HG03439 (cell line): ENCODE measurements around the gene HAP1.
"Not testable (repeated sequence)": the region's sequence is repeated elsewhere in the genome, so short reads cannot be mapped to it uniquely, and the experiment has no call there.

Experiments used
- ATAC-seq: cut with Tn5 transposase; IDR thresholded peaks from one replicate; pipeline ENCODE4 v1.9.1; 2021; ENCODE audit warnings: mild to moderate bottlenecking, moderate library complexity; ENCODE audit not compliant: unreplicated experiment

HAP1 gene

DNA sequence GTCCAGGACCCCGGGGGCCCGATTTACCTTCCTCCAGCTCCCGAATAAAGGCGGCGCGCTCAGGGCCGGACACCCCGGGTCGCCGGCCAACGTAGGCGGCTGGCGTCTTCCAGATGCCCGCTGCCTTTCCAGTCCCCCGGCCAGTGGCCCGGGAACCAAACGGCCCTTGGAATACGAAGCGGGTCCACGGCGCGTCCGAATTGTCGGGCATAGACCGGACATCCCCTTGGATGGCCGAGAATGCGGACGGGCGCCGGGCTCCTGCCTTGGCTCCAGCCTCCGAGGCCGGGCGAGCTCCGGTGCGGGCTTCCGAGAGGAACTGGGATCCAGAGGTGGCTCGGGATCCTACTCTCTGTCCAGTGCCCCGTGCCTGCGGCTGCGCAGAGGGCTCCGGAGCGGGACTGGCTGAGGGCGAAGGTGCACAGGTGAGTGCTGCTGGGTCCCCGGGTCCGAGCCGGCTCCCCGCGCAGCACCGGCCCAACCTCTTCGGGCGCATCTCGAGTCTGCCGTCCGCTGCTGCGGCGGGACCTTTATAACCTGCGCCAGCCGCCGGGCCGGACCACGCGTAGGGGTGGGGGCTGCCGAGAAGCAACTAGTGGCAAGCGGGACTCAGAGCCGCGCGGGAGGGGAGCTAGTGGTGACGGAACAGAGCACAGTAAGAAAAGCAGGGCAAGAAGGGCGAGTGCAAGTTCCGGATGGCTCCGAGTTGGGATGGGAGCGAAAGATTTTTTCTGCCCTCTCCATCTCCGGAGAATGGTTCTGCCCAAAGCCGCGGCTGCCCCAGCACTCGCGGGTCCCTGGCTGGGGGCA, at the start of gene HAP1:
Gene HAP1 (minus strand): TSS at position 505 of the 810 bp plus-strand sequence. CDS start 9 bp downstream, at position 496.
- no peak for ATAC-seq

- no peak for ATAC-seq
Measured at GRCh38 chr17:41782142-41782541, 47.7 kb upstream of the HAP1 start.

- ATAC-seq, result no peak
Measured at GRCh38 chr17:41781404-41782110, 47.1 kb upstream of the HAP1 start.

DNA sequence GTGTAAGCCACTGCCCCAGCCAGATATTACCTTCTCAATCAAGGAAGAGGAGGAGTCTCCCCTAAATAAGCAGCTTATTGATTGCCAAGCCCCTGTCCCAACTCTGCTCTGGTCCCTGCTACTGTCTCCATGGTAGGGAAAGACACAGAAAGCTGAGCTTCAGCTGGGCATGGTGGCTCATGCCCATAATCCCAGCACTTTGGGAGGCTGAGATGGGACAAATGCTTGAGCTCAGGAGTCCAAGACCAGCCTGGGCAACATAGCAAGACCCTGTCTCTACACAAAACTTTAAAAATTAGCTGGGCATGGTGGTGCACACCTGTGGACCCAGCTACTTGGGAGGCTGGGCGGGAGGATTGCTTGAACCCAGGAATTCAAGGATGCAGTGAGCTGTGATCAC, 45.5 kb upstream of the HAP1 start:
- no peak for ATAC-seq

DNA sequence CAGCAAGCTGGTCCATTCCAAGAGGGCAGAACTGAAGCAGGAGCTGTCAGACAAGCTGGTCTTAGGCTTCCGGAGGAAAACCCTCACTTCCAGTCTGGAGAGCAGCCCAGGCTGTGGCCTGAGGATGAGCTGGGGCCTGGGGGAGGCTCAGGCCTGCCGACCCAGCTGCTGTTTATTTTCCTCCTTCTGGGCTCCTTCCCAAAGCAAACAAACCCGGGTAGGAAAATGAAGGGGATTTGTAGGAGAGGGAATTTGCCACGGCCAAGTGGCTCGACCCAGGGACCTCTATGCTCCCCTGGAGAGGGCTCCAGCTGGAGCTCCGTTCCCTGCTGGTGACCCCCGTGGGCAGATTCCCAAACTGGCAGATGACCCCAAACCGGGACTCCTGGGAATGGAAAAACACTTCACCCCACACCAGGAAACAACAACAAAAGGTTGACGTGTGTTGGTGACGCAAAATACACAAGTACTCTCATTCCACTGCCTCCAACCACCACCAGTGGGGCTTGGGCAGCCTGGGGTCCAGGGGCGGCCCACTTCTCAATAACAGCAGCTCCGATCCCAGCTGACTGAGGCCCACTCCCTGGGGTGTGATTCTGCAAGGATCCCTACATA, 43.2 kb upstream of the HAP1 start:
- no peak for ATAC-seq

- no peak for ATAC-seq
Measured at GRCh38 chr17:41777157-41777573, 42.7 kb upstream of the HAP1 start.

- ATAC-seq, result not testable (repeated sequence)
Measured at GRCh38 chr17:41776262-41776900, 41.9 kb upstream of the HAP1 start.

GRCh38 chr17:41775394-41776226, 41.2 kb upstream of the HAP1 start:
- no peak for ATAC-seq

DNA sequence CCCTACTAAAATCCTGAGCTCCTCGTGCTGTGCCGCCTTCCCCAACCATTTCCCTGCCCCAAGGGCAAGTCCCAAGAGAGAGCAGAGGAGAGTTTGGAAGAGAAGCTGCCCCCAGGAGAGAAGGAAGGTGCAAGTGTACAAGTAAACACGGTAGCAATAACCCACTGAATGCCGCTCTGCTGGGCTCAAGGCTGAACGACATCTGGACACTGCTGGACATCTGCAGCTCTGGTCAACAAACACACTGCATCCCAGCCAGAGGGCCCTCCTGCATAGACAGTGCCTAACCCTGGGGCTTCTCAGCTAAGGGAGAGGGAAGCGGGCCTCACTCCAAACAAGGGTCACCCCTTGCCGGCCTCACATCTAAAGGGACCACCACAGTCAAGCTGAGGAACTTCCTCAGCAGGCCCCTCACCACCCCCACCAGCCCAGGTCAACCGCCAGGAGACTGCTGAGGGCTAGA, 39.3 kb upstream of the HAP1 start:
- ATAC-seq, result no peak

- ATAC-seq, result no peak
Measured at GRCh38 chr17:41773190-41773588, 38.7 kb upstream of the HAP1 start.

- ATAC-seq, result no peak
Measured at GRCh38 chr17:41772586-41773189, 38.2 kb upstream of the HAP1 start.

DNA sequence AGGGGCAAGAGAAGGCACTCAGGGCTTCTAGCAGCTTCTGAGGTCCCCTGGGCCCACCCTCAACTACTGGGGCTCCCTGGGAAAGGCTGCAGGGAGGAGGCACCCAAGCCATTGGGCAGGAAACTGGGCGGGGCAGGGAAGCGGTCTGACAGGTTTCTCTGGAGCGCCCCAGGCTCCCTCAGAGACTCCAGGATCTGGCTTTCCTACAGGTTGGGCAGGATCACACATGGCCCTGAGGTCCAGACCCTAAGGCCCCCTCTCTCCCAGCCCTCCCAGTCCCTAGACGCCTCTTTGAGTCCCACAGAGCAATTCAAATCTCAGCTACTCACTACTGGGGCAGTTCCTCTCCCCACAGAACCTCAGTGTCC, 37.8 kb upstream of the HAP1 start:
- ATAC-seq, result no peak

- no peak for ATAC-seq
Measured at GRCh38 chr17:41771389-41772206, 37.2 kb upstream of the HAP1 start.

DNA sequence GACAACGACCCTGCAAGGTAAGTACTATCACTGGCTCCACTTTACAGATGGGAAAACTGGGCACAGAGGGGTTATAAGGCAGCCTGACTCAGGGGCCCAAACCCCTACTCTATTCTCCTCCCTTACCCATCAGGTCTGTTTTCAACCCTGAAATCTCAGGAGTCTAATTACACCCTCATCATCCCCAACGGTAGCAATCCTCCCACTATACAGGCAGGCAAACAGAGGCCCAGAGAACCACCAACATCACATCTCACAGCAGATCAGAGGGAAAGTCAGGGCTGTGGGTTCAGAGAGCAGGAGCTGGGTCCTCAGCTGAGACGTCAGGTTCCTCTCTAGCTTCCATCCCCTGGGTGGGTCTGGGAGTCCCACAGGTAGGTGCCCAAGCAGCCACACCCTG, 35.5 kb upstream of the HAP1 start:
- no peak for ATAC-seq

GRCh38 chr17:41769346-41769862, 35.0 kb upstream of the HAP1 start:
- ATAC-seq, result no peak

DNA sequence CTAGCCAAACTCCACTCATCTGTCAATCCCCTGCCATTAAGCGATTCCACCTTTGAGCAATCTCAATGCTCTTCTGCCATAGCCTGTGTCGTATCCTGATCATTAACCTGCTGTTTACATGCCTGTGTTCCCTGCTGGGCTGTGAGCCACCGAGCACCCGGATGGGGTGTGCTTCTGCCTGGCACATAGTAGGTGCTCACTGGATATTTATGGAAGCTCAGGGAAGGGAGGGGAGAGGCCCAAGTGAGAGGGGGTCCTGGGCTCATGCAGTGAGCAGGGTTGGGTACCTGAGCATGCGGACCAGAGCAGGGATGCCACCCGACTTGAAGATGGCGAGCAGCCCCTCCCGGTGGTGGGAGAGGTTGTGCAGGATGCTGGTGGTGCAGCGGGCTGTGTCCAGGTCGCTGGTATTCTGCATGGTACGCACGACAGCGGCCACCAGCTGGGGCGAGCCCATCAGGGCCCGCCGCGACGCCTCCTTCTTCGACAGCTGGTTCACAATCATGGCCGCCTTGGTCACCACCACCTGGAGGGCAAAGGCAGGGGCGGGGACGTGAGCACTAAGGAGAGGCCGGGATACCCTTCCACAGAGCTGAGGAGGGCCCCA, 34.3 kb upstream of the HAP1 start:
- ATAC-seq, result no peak

GRCh38 chr17:41767324-41768042, 33.0 kb upstream of the HAP1 start:
- ATAC-seq, result no peak

DNA sequence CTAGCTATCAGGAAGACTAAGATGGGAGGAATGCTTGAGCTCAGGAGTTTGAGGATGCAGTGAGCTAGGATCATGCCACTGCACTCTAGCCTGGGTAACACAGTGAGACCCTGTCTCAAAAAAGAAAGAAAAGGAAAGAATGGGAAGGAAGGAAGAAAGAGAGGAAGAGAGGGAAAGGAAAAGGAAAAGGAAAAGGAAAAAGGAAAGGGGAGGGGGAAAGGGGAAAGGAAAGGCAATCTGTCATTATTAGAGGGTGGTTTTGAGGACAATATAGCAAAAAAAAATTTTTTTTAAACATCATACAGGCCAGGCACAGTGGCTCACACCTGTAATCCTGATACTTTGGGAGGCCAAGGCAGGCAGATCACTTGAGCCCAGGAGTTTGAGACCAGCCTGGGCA, 31.7 kb upstream of the HAP1 start:
- ATAC-seq, result no peak
